GM19395 (cell line): ENCODE measurements around the gene ATP11C.
A peak's percentile ranks its signal among the peaks of the same experiment; 100 is the strongest.
"Not testable (repeated sequence)": the region's sequence is repeated elsewhere in the genome, so short reads cannot be mapped to it uniquely, and the experiment has no call there.

Source experiments
- ATAC-seq: cut with Tn5 transposase; IDR thresholded peaks from one replicate; pipeline ENCODE4 v1.9.1; 2021; ENCODE audit warnings: mild to moderate bottlenecking, moderate library complexity; ENCODE audit not compliant: unreplicated experiment

Gene ATP11C

DNA sequence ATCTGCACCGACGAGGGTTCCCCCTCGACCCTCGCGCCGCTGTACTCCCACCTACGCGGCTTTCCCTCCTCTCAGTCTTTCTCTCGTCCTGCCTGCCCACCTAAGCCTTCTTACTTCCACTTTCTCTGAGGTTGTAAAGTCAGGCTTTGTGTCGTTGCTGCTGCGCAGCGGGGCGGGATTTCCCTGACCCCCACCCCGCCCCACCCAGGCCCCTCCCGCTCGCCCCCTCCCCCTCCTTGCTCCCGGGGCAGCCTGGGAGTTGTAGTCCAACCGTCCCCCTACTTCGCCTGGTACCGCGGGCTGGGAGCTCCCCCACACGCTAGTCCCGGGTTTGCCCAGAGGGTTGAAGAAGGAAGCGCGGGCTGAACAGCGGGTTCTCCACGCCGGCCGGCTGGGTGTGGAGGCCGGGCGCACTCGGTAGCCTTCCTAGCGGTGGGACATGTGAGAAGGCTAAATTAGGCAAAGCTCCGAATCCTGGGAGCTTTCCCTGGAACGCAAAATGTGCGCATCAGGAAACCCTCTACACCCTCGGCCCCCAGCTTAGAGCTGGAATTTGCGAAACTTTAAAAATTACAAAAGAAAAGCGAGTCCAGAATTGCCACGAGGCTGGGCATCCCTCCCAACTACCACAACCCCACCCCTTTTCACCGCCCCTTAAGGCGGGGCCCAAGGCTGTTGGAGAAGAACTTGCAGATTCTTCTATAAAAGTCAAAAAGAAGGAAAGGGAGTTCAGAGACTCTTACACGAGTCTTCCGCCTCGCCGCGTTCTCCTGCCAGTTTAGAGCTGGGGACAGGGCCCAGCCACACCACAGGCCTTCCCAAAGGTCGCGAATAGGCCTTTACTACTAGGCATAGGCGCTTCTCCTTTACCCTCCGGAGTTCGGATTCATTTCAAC is at the start of gene ATP11C:
Gene ATP11C, minus strand, starts transcription at position 153 of the 896 bp plus-strand sequence. CDS start 1,011 bp downstream, outside the sequence.
- ATAC-seq = peak; percentile 79

GRCh38 chrX:139974471-139974870 is 41.6 kb upstream of the ATP11C start:
- no peak for ATAC-seq

GRCh38 chrX:139972629-139973624 is 40.1 kb upstream of the ATP11C start:
- ATAC-seq = no peak

- ATAC-seq = no peak
Observed at GRCh38 chrX:139972113-139972512, 39.3 kb upstream of the ATP11C start.

DNA sequence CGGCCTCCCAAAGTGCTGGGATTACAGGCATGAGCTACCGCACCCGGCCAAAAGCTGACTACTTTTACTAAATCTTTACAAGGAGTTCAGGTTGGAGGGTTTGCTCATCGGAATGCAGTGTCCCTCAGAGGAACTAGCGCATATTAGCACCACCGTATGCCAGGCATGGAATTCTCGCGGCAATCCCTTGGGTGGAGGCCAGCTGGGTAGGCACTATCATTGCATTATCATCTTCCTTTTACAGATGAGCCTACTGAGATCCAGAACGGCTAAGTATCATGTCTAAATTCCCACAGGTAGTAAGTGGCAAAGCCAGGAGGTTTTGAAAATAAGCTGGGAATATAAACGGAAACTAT is 38.5 kb upstream of the ATP11C start:
- no peak for ATAC-seq

DNA sequence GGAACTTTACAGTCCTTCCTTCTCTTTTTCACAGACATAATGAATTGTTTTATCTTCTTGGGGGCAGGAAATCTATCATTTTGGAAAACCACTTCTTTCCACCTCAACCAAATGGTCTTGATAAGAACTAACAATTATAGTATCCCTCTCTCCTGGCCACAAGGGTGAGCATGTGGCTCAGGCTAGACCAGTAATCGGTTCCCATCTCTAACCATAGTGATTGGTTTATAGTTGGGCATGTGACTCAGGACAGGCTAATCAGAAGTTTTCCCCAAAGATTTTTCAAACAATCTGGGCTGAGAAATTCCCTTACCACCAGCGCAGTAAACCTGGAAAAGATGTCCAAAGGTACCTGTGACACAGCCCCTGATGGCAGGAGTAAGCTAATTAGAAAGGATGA is 36.4 kb upstream of the ATP11C start:
- ATAC-seq = no peak

- ATAC-seq = no peak
Observed at GRCh38 chrX:139967750-139968149, 34.9 kb upstream of the ATP11C start.

GRCh38 chrX:139967300-139967699 is 34.4 kb upstream of the ATP11C start:
- ATAC-seq = no peak

DNA sequence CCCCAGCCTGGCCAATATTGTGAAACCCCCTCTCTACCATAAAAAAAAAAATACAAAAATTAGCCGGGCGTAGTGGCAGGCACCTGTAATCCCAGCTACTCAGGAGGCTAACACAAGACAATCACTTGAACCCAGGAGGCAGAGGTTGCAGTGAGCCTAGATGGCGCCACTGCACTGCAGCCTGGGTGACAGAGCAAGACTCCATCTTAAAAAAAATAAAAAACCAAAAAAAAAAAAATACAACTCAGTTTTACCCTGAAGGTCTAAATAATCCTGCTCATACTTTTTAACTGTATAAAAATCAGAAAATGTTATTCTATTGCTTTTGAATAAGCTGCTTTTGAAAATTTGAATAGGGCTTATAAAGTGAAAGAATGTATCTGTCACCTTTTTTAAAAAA is 33.3 kb upstream of the ATP11C start:
- ATAC-seq = not testable (repeated sequence)

- ATAC-seq = no peak
Observed at GRCh38 chrX:139965421-139965820, 32.6 kb upstream of the ATP11C start, which contains the start of gene CXorf66. CXorf66 (minus strand) TSS chrX:139965521; CDS start chrX:139965496, 25 bp downstream.

DNA sequence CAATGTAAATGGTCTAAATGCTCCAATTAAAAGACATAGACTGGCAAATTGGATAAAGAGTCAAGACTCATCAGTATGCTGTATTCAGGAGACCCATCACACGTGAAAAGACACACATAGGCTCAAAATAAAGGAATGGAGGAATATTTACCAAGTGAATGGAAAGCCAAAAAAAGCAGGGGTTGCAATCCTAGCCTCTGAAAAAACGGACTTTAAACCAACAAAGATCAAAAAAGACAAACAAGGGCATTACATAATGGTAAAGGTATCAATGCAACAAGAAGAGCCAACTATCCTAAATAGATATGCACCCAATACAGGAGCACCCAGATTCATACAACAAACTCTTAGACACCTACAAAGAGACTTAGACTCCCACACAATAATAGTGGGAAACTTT is 28.2 kb upstream of the ATP11C start:
- ATAC-seq = not testable (repeated sequence)

- ATAC-seq = no peak
Observed at GRCh38 chrX:139949703-139950102, 16.9 kb upstream of the ATP11C start.

DNA sequence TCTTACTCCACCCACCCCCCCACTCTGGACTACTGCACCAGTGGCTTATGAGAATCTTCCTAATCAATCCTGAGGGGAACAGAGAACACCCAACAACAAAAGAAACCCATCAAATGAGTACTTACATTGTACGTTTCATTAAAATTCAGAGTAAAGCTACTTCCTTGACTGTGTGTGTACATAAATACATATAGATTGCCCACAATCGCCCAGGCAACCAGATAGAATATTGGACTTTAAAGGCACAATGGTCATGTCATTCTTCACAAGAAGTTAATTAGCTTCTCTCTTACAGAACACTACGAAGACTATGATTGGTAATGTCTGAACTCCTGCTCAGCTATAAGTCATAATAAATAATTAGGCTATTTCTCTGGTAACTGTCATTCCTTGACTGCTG is 12.2 kb upstream of the ATP11C start:
- no peak for ATAC-seq

GRCh38 chrX:139936259-139936658 is 3.4 kb upstream of the ATP11C start:
- no peak for ATAC-seq

GRCh38 chrX:139933904-139934303 is 1.1 kb upstream of the ATP11C start:
- ATAC-seq = no peak

- ATAC-seq = peak; percentile 54
Observed at GRCh38 chrX:139932073-139932900, 566 bp downstream of the ATP11C start.

GRCh38 chrX:139931646-139932072 is 1.2 kb downstream of the ATP11C start:
- no peak for ATAC-seq

GRCh38 chrX:139930916-139931645 is 1.8 kb downstream of the ATP11C start:
- ATAC-seq = no peak

GRCh38 chrX:139930401-139930800 is 2.5 kb downstream of the ATP11C start:
- no peak for ATAC-seq

DNA sequence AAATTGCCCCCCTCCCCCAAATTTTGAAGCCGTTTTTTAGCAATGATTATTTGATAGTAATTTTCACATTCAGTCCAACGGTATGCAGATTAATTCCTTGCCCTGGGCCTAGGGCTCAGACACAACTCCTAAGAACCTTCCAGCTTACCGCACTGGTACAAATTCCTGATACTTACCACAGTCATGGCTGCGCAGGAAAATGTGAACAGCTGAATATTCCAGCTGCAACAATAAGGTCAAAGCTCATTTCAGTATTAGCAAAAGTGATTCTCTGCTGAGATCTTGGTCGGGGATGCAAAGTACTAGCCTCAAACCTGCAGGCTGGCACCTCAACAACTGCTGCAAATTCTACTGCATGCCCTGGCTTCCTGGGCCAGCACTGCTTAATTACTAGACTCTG is 3.0 kb downstream of the ATP11C start:
- ATAC-seq = no peak
